Mucosa of rectum (tissue), 2 donors: ENCODE data around the gene MESD.

ENCODE experiments used
- H3K27ac ChIP-seq, 2 donors: one replicate each; pipeline ENCODE4 v1.7.0; 2013; ENCODE audit warnings: inconsistent platforms in 2 of 2, low read depth in 2 of 2, low read length in 2 of 2
- H3K27me3 ChIP-seq, 2 donors: one replicate each; pipeline ENCODE4 v1.7.0; 2013; ENCODE audit warnings: low read length in 2 of 2; ENCODE audit not compliant: control insufficient read depth in 2 of 2, insufficient read depth in 2 of 2
- H3K36me3 ChIP-seq, 2 donors: one replicate each; pipeline ENCODE4 v1.7.0; 2013; ENCODE audit warnings: low read length in 2 of 2; ENCODE audit not compliant: control insufficient read depth in 2 of 2, insufficient read depth in 2 of 2
- H3K4me1 ChIP-seq, 2 donors: one replicate each; pipeline ENCODE4 v1.7.0; 2013; ENCODE audit warnings: low read length in 2 of 2, mild to moderate bottlenecking in 1 of 2; ENCODE audit not compliant: control insufficient read depth in 2 of 2, insufficient read depth in 2 of 2
- H3K4me3 ChIP-seq, 2 donors: one replicate each; pipeline ENCODE4 v1.7.0; 2013; ENCODE audit warnings: low read length in 2 of 2
- H3K9ac ChIP-seq, 2 donors: one replicate each; pipeline ENCODE4 v1.7.0; 2013; ENCODE audit warnings: low read length in 2 of 2, low read depth in 1 of 2, mild to moderate bottlenecking in 1 of 2
- H3K9me3 ChIP-seq, 2 donors: one replicate each; pipeline ENCODE4 v1.7.0; 2013; ENCODE audit warnings: low read length in 2 of 2; ENCODE audit not compliant: control insufficient read depth in 2 of 2
- donor health status: healthy.
- donor health status: Normal muscosa, but diverticular disease.

Gene MESD

GRCh38 chr15:81014446-81015093 lies 25.0 kb upstream of the MESD start:
- Histone ChIP-seq H3K27ac (no peak overlapping the region), H3K4me3 (no peak overlapping the region), H3K27me3 (no peaks in the 10 kb centered on the region), H3K9ac (no peak overlapping the region), H3K9me3 (no peaks in the 10 kb centered on the region), H3K36me3 (no peaks in the 10 kb centered on the region), H3K4me1 (no peaks in the 10 kb centered on the region)

GRCh38 chr15:81013396-81013929 lies 23.8 kb upstream of the MESD start:
- H3K9ac ChIP-seq = no peak overlapping the region
- H3K9me3 ChIP-seq = no peaks in the 10 kb centered on the region
- no peak overlapping the region for H3K4me3 ChIP-seq
- no peak overlapping the region for H3K27ac ChIP-seq
- no peaks in the 10 kb centered on the region for H3K27me3 ChIP-seq
- no peaks in the 10 kb centered on the region for H3K4me1 ChIP-seq
- H3K36me3 ChIP-seq = no peaks in the 10 kb centered on the region

- Histone ChIP-seq H3K27me3 (no peaks in the 10 kb centered on the region), H3K9ac (no peak overlapping the region), H3K4me1 (no peaks in the 10 kb centered on the region), H3K9me3 (no peaks in the 10 kb centered on the region), H3K27ac (no peak overlapping the region), H3K4me3 (no peak overlapping the region), H3K36me3 (no peaks in the 10 kb centered on the region)
Observed at GRCh38 chr15:81012588-81012987, 23.0 kb upstream of the MESD start.

- Histone ChIP-seq H3K9ac (no peak overlapping the region), H3K9me3 (no peaks in the 10 kb centered on the region), H3K27ac (no peak overlapping the region), H3K36me3 (no peaks in the 10 kb centered on the region), H3K27me3 (no peaks in the 10 kb centered on the region), H3K4me3 (no peak overlapping the region), H3K4me1 (no peaks in the 10 kb centered on the region)
Observed at GRCh38 chr15:81011593-81011992, 22.0 kb upstream of the MESD start.

GRCh38 chr15:81010086-81010485 lies 20.5 kb upstream of the MESD start:
- H3K9me3 ChIP-seq = no peaks in the 10 kb centered on the region
- H3K9ac ChIP-seq = no peak overlapping the region
- H3K36me3 ChIP-seq = no peaks in the 10 kb centered on the region
- H3K27ac ChIP-seq = no peak overlapping the region
- no peaks in the 10 kb centered on the region for H3K4me1 ChIP-seq
- no peak overlapping the region for H3K4me3 ChIP-seq
- no peaks in the 10 kb centered on the region for H3K27me3 ChIP-seq

- Histone ChIP-seq H3K9ac (no peak overlapping the region), H3K9me3 (no peaks in the 10 kb centered on the region), H3K27ac (no peak overlapping the region), H3K36me3 (peaks cover 0 to 7% of the 10 kb centered on the region in 2 donors), H3K4me1 (peaks cover 0 to 2% of the 10 kb centered on the region in 2 donors), H3K4me3 (no peak overlapping the region), H3K27me3 (no peaks in the 10 kb centered on the region)
Observed at GRCh38 chr15:81008312-81008711, 18.7 kb upstream of the MESD start.

GRCh38 chr15:81007428-81008064 lies 17.9 kb upstream of the MESD start:
- peaks cover 5 to 8% of the 10 kb centered on the region in 2 donors for H3K4me1 ChIP-seq
- no peak overlapping the region for H3K9ac ChIP-seq
- H3K27ac ChIP-seq = no peak overlapping the region
- no peaks in the 10 kb centered on the region for H3K9me3 ChIP-seq
- no peaks in the 10 kb centered on the region for H3K27me3 ChIP-seq
- no peak overlapping the region for H3K4me3 ChIP-seq
- peaks cover 3 to 7% of the 10 kb centered on the region in 2 donors for H3K36me3 ChIP-seq

GRCh38 chr15:81006124-81006523 lies 16.5 kb upstream of the MESD start:
- Histone ChIP-seq H3K4me1 (peaks cover 11 to 12% of the 10 kb centered on the region in 2 donors), H3K27me3 (no peaks in the 10 kb centered on the region), H3K4me3 (no peak overlapping the region), H3K36me3 (peaks cover 3 to 7% of the 10 kb centered on the region in 2 donors), H3K9me3 (no peaks in the 10 kb centered on the region), H3K27ac (no peak overlapping the region), H3K9ac (no peak overlapping the region)

- Histone ChIP-seq H3K9me3 (no peaks in the 10 kb centered on the region), H3K4me1 (peaks cover 16 to 20% of the 10 kb centered on the region in 2 donors), H3K4me3 (no peak overlapping the region), H3K27me3 (no peaks in the 10 kb centered on the region), H3K36me3 (peaks cover 3 to 7% of the 10 kb centered on the region in 2 donors), H3K9ac (no peak overlapping the region), H3K27ac (no peak overlapping the region)
Observed at GRCh38 chr15:81003097-81003350, 13.4 kb upstream of the MESD start.

GRCh38 chr15:81002331-81003096 lies 12.9 kb upstream of the MESD start:
- H3K36me3 ChIP-seq = peaks cover 3 to 7% of the 10 kb centered on the region in 2 donors
- no peaks in the 10 kb centered on the region for H3K27me3 ChIP-seq
- H3K4me3 ChIP-seq = peak overlapping the region; percentile 71 to 97
- peaks cover 16 to 20% of the 10 kb centered on the region in 2 donors for H3K4me1 ChIP-seq
- H3K27ac ChIP-seq = peak overlapping the region; percentile 98 to 99
- peak overlapping the region in 1 of 2 donors; percentile 99 for H3K9ac ChIP-seq
- no peaks in the 10 kb centered on the region for H3K9me3 ChIP-seq
